Lung (tissue), 12 donors: ENCODE measurements around the gene NES. TPM values are rescaled to one million over a fixed set of nuclear protein-coding genes. Genes with fewer than 3 reads are reported as not detected.
A peak's percentile ranks its signal among the peaks of the same experiment; 100 is the strongest.

Experiments
- ATAC-seq: fragments of 200-7000 bp; cut with Tn5 transposase; one replicate; pipeline ENCODE4 v1.9.1; 2020; ENCODE audit warnings: moderate number of reproducible peaks; ENCODE audit not compliant: insufficient read depth, low FRiP score
- DNase-seq, 3 donors: peaks; one replicate each; pipeline ENCODE4 v3.0.0-alpha.2; 2013 to 2017
- H3K27ac ChIP-seq, 2 donors: one replicate each; pipeline ENCODE4 v1.5.1; 2013; ENCODE audit warnings: mild to moderate bottlenecking in 2 of 2, moderate library complexity in 2 of 2, control low read depth in 1 of 2, inconsistent platforms in 1 of 2, low read depth in 1 of 2, low read length in 1 of 2
- H3K27me3 ChIP-seq, 3 donors: one replicate each; pipeline ENCODE4 v1.5.1; 2013; ENCODE audit warnings: low read length in 2 of 3; ENCODE audit not compliant: control insufficient read depth in 3 of 3, insufficient read depth in 3 of 3
- H3K36me3 ChIP-seq, 4 donors: one replicate each; pipeline ENCODE4 v1.5.1; 2013; ENCODE audit warnings: low read length in 4 of 4, mild to moderate bottlenecking in 1 of 4, moderate library complexity in 1 of 4; ENCODE audit not compliant: control insufficient read depth in 4 of 4, insufficient read depth in 4 of 4
- H3K4me1 ChIP-seq, 5 donors: one replicate each; pipeline ENCODE4 v1.5.1; 2013; ENCODE audit warnings: low read length in 5 of 5, mild to moderate bottlenecking in 2 of 5, moderate library complexity in 1 of 5; ENCODE audit not compliant: control insufficient read depth in 5 of 5, insufficient read depth in 5 of 5
- H3K4me3 ChIP-seq: one replicate; pipeline ENCODE4 v1.5.1; 2013; ENCODE audit warnings: mild to moderate bottlenecking, control low read depth, moderate library complexity
- H3K9ac ChIP-seq, 2 donors: one replicate each; pipeline ENCODE4 v1.5.1; 2013; ENCODE audit warnings: low read length in 2 of 2, control low read depth in 1 of 2; ENCODE audit not compliant: insufficient read depth in 1 of 2
- H3K9me3 ChIP-seq, 4 donors: one replicate each; pipeline ENCODE4 v1.5.1; 2013; ENCODE audit warnings: low read length in 3 of 4, mild to moderate bottlenecking in 1 of 4, moderate library complexity in 1 of 4; ENCODE audit not compliant: control insufficient read depth in 4 of 4, insufficient read depth in 3 of 4
- WGBS, 2 donors: extraction: QIAGEN DNeasy Blood & Tissue Kit; methylation state at CpG; one replicate each; pipeline ENCODE4 v1.1.7; 2013; 5-methylcytosine and 5-hydroxymethylcytosine counted together
- polyA plus RNA-seq, 2 donors: library from polyadenylated mRNA; stranded (reverse); fragments of 200-250 nt; gene quantifications; one replicate each; pipeline ENCODE4 v1.2.1, GENCODE V29; 2013
- total RNA-seq, 2 donors: library from RNA; depleted of rRNA in 1 of 2; stranded (reverse); fragments of >200 nt in 1 of 2; gene quantifications; one replicate each; pipeline ENCODE4 v1.2.1, GENCODE V29; 2014 to 2021
- TF ChIP-seq, protein P1 (sequence below): IDR thresholded peaks from 2 replicates; pipeline ENCODE4 v1.5.1; 2012; ENCODE audit warnings: mild to moderate bottlenecking; ENCODE audit errors: control extremely low read depth, extremely low read depth
- donor health status: control.
- donor health status: control.
- donor health status: Bipolar disorder and iron deficiency.
- donor health status: healthy.
- donor health status: DM: yes; HTN: yes; CAD: no.

NES gene
- total and polyA plus RNA-seq, 4 donors = 17.6 to 57.4 (median 34.2) TPM

DNA sequence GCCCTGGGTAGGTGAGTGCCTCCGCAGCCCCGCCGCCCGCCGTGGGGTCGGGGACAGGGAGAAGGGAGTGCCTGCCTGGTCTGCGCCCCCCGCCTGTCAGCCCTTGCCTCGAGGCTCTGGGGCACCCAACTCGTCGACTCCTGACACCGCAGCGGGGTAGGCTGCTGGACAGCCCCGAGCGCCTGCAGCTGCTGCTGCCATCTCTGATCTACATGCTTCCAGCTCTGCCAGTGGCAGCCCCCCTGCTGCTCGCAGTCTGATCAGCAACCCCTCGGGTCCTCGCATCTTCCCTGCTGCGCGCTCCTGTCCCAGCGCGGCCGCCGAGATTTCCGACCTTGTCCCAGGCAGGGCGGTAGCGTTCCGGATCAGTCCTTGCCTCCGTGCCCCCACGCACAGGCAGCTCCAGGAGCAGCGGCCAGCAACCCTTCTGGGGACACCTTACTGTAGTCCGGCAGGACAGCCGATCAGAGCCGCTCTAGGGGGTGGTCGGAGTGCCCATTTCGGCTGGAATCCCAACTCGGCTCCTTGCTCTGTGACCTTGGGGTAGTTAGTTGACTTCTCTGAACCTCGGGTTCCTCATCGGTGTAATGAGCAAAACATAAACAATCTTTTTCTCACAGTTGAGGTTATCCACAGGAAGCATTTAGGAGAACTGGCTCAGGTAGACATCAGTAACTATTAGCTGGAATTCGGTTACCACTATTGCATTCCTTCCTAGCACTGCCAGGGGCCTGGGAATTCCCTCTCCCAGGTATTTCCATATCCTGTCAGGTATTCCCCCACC is 34.8 kb downstream of the NES start:
- Histone ChIP-seq H3K9me3 (no peaks in the 10 kb centered on the region), H3K9ac (no peak overlapping the region), H3K36me3 (no peaks in the 10 kb centered on the region), H3K27ac (no peak overlapping the region), H3K27me3 (peaks cover 15 to 90% (median 67%) of the 10 kb centered on the region in 3 donors), H3K4me1 (peaks cover 0 to 8% (median 0%) of the 10 kb centered on the region in 5 donors), H3K4me3 (no peak overlapping the region)
- WGBS, 2 donors = 12% methylated on average over 39 to 40 of the region's 40 CpGs
- DNase-seq (no peak), ATAC-seq (no peak)
- TF ChIP-seq, protein P1, sequence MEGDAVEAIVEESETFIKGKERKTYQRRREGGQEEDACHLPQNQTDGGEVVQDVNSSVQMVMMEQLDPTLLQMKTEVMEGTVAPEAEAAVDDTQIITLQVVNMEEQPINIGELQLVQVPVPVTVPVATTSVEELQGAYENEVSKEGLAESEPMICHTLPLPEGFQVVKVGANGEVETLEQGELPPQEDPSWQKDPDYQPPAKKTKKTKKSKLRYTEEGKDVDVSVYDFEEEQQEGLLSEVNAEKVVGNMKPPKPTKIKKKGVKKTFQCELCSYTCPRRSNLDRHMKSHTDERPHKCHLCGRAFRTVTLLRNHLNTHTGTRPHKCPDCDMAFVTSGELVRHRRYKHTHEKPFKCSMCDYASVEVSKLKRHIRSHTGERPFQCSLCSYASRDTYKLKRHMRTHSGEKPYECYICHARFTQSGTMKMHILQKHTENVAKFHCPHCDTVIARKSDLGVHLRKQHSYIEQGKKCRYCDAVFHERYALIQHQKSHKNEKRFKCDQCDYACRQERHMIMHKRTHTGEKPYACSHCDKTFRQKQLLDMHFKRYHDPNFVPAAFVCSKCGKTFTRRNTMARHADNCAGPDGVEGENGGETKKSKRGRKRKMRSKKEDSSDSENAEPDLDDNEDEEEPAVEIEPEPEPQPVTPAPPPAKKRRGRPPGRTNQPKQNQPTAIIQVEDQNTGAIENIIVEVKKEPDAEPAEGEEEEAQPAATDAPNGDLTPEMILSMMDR = no peak

DNA sequence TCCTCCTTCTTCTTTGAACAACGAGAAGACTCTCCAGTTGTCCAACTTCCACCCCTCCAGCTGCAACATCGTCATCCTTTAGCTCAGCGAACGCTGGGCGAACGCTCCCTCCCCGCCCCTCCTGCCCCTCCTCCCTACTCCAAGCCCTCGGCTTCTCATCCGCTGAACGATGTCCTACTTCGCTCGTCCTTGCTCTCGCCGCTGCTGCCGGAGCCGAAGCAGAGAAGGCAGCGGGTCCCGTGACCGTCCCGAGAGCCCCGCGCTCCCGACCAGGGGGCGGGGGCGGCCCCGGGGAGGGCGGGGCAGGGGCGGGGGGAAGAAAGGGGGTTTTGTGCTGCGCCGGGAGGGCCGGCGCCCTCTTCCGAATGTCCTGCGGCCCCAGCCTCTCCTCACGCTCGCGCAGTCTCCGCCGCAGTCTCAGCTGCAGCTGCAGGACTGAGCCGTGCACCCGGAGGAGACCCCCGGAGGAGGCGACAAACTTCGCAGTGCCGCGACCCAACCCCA is 35.4 kb downstream of the NES start, which contains the start of gene BCAN:
Gene BCAN, plus strand, starts transcription at position 357 of the 504 bp plus-strand sequence. CDS start 3,938 bp downstream, outside the sequence.
- 1 to 2% methylated on average over 25 to 46 of the region's 46 CpGs for WGBS, 2 donors
- no peaks in the 10 kb centered on the region for H3K36me3 ChIP-seq
- no peaks in the 10 kb centered on the region for H3K9me3 ChIP-seq
- peaks cover 0 to 8% (median 0%) of the 10 kb centered on the region in 5 donors for H3K4me1 ChIP-seq
- peak; percentile 65 to 70 (median 68) for DNase-seq
- no peak within 1 kb of the TSS for H3K27ac ChIP-seq
- TF ChIP-seq, protein P1 = no peak
- H3K27me3 ChIP-seq = peaks cover 15 to 88% (median 62%) of the 10 kb centered on the region in 3 donors
- H3K4me3 ChIP-seq = no peak within 1 kb of the TSS
- ATAC-seq = no peak
- H3K9ac ChIP-seq = no peak within 1 kb of the TSS

DNA sequence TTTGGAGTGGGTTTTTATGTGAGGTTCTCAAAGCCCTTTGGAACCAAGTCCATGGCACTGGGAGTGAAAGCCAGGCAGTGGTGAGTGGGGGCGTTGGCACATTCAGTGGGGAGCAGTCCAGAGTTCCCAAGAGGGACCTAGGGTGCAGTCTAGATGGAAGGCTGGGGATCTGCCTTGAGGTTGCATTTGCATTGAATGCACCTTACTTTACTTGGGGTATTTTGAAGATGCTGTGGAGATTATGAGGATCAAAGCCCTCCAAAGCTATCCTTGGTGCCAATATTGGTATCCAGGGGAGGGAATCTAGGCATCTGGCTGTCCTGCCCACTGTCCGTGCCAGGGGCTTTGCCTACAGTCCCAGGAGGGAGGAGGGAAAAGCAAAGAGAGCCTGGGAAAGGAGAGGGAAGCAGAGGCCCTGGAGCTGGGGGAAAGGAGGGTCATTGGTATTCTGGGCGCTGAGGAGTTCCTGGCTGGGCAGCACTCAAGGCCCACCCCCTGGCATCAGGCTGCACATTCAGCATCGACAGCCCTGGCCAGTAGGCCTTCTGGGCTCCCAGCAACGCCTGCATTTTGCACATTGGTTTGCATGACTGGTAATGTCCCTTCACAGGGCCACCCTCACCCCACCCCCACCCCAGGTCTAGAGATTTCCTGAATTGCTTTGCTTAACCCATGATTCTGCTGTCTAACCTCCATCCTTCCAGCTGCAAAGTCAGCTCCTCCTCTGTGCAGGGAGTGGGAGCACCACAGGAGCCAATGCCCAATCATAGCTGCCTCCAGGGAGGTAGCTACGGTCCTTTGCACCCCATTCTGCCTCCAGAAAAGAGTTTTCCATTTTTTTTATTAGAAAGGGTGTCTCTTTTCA is 36.1 kb downstream of the NES start:
- Histone ChIP-seq H3K4me1 (peaks cover 0 to 8% (median 0%) of the 10 kb centered on the region in 5 donors), H3K9ac (no peak overlapping the region), H3K9me3 (no peaks in the 10 kb centered on the region), H3K27me3 (peaks cover 15 to 87% (median 60%) of the 10 kb centered on the region in 3 donors), H3K27ac (no peak overlapping the region), H3K4me3 (no peak overlapping the region), H3K36me3 (no peaks in the 10 kb centered on the region)
- ATAC-seq (no peak), DNase-seq (no peak)
- TF ChIP-seq, protein P1 = no peak
- WGBS, 2 donors = 36 to 40% methylated on average over 6 of the region's 6 CpGs
